ENCODE measurements around the gene DUSP14.

The DUSP14 gene

GRCh38 chr17:37476431-37477120 lies 13.1 kb upstream of the DUSP14 start:
- TF ChIP-seq CTCF (IDR thresholded peaks at IDR 0.05), result no peak
- Histone ChIP-seq H3K79me2 (no peaks in the 10 kb centered on the region), H3K4me3 (ENCODE audit: low read depth, low read length) (no peak overlapping the region), H3K4me2 (ENCODE audit: low read length) (no peak overlapping the region), H3K4me1 (no peaks in the 10 kb centered on the region), H3K27me3 (ENCODE audit: control insufficient read depth, insufficient read depth, low read length) (no peaks in the 10 kb centered on the region), H3K36me3 (ENCODE audit: control insufficient read depth, insufficient read depth, low read length) (no peaks in the 10 kb centered on the region), H3K9ac (no peak overlapping the region), H3K27ac (no peak overlapping the region), H3K9me3 (ENCODE audit: control insufficient read depth, low read length) (no peaks in the 10 kb centered on the region), H2AFZ (no peak overlapping the region)

- TF ChIP-seq CTCF (IDR thresholded peaks at IDR 0.05), result no peak
- Histone ChIP-seq H2AFZ (no peak overlapping the region), H3K9me3 (ENCODE audit: control insufficient read depth, low read length) (no peaks in the 10 kb centered on the region), H3K27me3 (ENCODE audit: control insufficient read depth, insufficient read depth, low read length) (no peaks in the 10 kb centered on the region), H3K4me2 (ENCODE audit: low read length) (no peak overlapping the region), H3K9ac (no peak overlapping the region), H3K4me3 (ENCODE audit: low read depth, low read length) (no peak overlapping the region), H3K79me2 (no peaks in the 10 kb centered on the region), H3K36me3 (ENCODE audit: control insufficient read depth, insufficient read depth, low read length) (no peaks in the 10 kb centered on the region), H3K27ac (no peak overlapping the region), H3K4me1 (no peaks in the 10 kb centered on the region)
These were observed 11.5 kb upstream of the DUSP14 start for GRCh38 chr17:37478187-37478586.

GRCh38 chr17:37479025-37479424 lies 10.7 kb upstream of the DUSP14 start:
- no peak for TF ChIP-seq CTCF (IDR thresholded peaks at IDR 0.05)
- no peaks in the 10 kb centered on the region for H3K36me3 ChIP-seq (ENCODE audit: control insufficient read depth, insufficient read depth, low read length)

GRCh38 chr17:37480427-37480826 lies 9.3 kb upstream of the DUSP14 start:
- Histone ChIP-seq H3K79me2 (no peaks in the 10 kb centered on the region), H3K4me2 (ENCODE audit: low read length) (no peak overlapping the region), H3K27ac (no peak overlapping the region), H3K36me3 (ENCODE audit: control insufficient read depth, insufficient read depth, low read length) (no peaks in the 10 kb centered on the region), H3K4me3 (ENCODE audit: low read depth, low read length) (no peak overlapping the region), H2AFZ (no peak overlapping the region), H3K9ac (no peak overlapping the region), H3K4me1 (no peaks in the 10 kb centered on the region), H3K27me3 (ENCODE audit: control insufficient read depth, insufficient read depth, low read length) (no peaks in the 10 kb centered on the region), H3K9me3 (ENCODE audit: control insufficient read depth, low read length) (no peaks in the 10 kb centered on the region)
- no peak for TF ChIP-seq CTCF (IDR thresholded peaks at IDR 0.05)

More at GRCh38 chr17:37479025-37479424, 10.7 kb upstream of the DUSP14 start:
- Histone ChIP-seq H3K27ac (no peak overlapping the region), H2AFZ (no peak overlapping the region), H3K4me3 (ENCODE audit: low read depth, low read length) (no peak overlapping the region), H3K27me3 (ENCODE audit: control insufficient read depth, insufficient read depth, low read length) (no peaks in the 10 kb centered on the region), H3K79me2 (no peaks in the 10 kb centered on the region), H3K4me1 (no peaks in the 10 kb centered on the region), H3K4me2 (ENCODE audit: low read length) (no peak overlapping the region), H3K9ac (no peak overlapping the region), H3K9me3 (ENCODE audit: control insufficient read depth, low read length) (no peaks in the 10 kb centered on the region)

Data from parathyroid adenoma (tissue), 2 donors.